NCI-H345 (cell line): ENCODE data around the gene UST.
"Not testable (repeated sequence)": the region's sequence is repeated elsewhere in the genome, so short reads cannot be mapped to it uniquely, and the experiment has no call there.

Experiments
- DNase-seq: peaks from one replicate; lab custom pipeline; 2025; lab: John Stamatoyannopoulos, UW

The UST gene

DNA sequence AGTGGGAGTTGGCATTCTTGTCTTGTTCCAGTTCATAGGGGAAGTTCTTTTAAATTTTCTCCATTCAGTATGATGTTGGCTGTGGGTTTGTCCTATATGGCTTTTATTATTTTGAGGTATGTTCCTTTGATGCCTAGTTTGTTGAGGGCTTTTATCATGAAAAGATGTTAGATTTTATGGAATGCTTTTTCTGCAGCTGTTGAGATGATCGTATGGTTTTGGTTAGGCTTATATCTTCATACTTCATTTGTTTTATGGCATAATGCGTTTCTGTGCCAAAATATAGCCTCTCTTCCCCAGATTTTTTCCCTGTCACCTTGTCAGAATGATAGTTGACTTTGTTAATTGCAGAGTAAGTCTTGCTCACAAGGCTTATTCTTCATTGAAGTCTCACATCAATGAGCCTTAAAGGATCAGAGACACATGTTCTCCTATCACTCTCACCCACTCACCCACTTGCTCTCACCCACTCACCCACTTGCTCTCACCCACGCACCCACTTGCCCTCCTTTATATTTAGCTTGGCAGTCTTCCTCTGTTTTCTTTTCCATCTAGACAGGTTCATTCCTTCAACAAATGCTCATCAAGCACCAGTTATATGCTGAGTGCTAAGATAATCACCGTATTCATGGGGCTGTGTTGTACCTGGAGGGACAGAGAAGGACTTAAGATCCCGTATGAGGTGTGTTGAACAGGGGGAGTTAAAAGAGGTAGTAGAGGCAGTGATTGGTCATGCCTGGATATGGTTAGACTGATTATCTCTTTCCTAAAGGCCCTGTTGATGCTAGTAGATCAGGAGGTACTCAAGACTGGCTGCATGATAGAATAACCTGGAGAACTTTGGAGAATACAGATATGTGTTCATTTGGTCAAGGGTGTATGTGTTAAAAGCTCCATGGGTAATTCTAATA lies 19.3 kb downstream of the UST start:
- no peak for DNase-seq

DNA sequence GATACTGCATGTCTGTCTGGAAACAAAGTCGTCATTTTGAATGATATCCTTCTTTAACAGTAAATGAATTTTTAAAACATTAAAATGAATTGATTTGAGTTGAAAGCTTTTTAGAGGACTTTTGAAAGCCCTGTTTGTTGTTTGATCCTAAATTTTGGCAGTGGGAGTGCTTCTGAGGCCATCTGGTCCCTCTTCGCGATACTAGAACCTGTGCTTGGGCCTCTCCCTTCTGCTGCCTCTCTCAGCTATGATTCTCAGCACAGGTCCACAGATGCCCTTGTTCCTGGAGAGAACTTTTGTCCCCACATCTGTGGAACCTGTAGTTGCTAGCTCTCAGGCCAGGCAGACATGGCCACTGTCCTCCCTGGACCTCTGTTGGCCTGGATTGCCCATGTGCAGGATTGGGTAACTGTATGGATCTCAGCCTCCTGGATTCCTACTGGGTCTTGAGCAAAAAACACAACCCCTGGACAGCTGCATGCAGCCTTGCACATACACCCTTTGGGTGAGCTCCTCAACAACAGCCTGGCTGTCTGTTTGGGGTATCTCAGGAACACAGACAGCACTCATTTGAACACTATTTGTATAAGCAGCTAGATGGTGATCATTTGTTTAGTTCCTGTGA lies 21.9 kb downstream of the UST start:
- no peak for DNase-seq

DNA sequence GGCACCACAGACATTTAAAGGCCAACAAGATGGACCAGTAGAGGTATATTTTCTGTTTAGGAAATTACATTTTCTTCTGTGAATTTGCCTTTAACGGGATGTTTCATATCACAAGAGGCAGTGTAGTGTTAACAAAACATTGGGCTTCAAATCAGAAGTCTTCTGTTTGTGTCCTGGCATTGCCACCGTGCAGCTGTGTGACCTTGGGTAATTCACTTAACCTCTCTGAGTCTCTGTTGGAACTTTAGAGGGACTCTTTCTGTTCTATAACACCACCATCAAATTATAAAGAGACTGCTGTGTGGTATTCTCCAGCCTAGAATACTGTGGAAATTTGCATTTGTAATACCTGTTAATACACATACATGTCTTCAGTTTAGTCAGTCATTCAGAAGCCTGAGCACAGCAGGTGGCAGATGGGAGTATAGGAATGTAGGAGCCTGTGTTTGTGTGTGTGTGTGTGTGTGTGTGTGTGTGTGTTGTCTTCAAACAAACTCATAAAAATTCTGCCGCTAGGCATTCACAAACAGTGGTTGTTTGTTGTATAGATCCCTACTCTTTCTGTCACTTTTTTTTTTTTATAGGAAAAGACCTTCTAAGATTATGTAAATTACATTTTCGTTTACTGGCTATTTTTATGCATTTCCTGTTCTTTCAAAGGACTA lies 22.6 kb downstream of the UST start:
- DNase-seq: no peak

DNA sequence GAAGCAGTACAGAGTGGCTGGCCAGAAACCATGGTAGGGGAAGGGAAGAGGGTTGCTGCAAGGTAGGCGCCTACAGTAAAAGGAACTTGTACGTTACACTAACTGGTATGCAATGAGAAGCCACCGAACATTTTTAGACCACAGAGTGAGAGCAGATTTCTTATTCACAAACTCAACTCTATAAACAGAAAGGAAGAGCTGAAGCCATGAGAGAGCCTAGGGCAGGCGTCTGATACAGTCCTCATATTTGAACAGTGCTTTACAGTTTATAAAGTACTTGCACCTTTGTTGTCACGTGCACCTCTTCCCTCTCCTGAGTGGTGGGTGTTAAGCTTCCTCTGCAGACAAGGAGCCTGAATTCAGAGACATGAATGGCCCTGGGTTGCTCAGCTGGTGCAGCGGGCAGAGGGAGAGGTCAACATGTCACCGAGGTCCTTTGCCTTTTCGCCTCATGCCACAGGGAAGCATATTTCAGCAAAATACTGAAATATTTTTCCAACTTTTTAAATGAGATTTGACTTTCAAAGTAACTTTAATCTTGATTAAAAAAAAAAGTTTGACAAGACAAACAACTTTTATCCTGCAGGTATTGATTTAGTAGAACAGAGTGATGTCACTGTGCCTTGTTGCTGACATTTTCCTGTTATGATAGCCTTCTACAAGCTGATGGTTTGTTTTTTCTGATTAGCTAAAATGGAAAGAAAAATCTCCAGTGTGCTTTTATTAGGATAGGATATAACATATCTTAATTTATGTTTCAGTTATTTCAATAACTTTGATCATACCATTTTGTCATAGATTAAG lies 23.8 kb downstream of the UST start:
- DNase-seq: no peak

DNA sequence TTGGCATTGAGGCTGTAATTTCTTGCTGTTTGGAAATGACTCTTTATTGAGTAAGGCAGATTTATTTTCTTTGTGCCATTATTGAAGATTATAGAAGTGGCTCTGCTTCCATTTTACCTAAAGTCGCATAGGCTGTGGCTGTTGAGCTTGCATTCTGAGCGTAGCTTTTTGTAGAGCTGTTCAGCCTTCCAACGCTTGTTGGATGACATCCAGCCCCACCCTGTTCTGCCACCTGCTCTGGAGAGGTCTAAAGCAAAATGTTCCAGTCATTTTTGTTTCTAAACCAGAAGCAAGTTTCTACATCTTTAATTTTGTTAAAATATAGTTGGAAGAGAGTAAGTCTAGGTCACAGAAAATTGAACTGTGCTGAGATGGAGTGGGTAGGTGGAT lies 24.4 kb downstream of the UST start:
- DNase-seq: peak; percentile 80

DNA sequence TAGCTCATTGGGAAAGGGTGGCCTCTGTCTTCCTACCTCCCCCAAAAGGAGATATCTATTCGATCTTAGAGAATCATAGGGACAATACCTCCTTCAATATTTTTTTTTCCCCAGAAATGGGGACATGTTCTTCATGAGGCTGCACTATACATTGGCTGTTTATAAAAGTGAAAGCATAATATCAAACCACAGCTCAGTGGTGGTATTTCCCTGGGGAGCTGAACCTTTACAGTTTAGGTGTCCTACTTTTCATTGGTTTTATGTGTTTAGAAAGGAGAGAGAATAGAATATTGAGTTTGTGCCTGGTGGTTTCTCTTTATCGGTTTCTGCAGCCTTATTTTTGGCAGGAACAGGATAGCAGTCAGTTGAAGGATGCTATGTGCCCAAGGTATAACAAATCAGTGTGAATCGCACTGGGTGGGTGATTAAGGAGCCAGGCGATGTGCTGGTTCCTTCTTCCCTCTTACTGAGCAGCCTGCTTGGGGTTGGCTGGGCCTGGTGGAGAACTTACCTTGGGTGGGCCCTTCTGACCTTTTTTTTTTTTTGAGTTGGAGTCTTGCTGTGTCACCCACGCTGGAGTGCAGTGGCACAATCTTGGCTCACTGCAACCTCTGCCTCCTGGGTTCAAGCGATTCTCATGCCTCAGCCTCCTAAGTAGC lies 25.2 kb downstream of the UST start:
- no peak for DNase-seq

DNA sequence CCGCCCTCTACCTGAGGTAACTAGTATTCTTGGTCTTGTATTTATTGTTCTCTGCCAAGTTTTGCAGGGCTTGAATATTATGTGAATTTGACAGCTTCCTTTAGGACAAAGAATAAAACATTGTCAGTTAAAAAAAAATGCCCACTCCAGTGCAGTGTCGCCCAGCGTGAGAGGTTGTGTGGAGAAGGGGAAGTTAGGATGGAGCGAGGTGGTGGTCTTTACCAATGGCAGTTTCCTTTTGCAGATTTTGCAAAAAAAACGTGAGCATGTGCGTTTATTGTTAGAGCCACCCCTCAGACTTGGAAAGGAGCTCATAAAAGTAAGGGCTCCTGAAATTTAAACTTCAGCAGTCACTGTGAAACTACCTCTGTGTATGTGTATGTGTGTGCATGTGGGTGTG lies 28.3 kb downstream of the UST start:
- no peak for DNase-seq

DNA sequence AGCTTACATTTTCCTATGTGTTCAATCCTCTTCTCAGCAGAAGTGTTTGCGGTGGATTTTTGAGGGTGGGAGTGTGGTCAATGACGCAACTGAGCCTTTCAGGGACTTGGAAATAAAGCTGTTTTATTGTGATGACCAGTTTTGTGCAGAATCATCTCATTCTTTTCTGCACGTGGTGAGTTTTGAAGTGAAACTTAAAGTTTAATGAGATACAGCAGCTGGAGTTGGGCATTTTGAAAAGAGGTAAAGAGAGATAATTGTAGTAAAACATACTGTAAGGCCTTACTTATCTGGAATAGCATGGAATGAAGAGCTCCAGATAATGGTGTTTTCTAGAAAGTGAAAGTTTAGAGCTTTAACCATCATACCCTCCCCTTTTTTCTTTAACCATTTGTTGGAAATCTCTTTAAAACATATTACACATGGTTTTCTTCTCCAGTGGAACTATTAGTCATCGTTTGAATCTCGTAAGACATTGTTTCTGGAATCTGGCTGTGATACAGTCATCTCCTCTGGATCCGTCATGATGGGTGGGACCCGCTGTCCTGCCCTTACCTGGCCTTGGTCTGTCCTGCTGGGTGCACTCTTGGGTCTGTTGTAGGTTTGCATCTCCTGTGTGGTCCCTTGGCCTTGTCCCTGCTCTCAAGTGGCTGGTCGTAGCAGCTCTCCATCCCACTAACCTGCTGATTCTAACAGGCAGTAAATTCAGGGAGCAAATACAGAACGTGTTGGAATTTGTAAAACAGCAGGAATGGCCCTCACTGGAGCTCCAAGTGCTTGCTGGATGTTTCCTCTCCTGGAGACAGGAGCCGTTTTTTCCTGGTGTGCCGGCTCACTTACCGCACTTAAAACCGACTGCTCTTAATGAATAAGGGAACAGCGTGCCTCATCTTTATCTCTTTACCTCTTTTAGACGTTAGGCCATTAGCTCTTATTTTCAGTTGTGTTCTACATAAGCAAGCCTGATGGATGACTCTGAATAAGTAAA lies 29.8 kb downstream of the UST start:
- DNase-seq: no peak

DNA sequence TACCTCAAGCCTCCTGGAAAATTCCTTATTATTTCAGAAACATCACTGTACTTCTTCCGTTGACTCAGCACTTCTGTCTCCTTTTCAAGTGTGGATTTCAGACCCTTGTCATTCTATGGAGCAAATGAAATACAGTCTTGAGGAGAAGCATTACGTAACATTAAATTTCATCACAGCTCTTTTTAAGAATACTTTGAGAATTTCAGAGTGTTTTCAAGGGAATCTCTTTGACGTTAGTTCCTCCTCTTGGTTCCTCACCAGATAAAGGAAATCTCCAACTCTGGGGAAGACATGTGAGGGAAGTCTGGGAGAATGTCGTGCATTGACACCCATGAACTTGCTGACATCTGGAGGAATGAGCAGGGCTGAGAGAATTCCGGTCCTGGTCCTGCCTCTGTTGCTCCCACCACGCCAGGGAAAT lies 32.3 kb downstream of the UST start:
- DNase-seq: no peak

DNA sequence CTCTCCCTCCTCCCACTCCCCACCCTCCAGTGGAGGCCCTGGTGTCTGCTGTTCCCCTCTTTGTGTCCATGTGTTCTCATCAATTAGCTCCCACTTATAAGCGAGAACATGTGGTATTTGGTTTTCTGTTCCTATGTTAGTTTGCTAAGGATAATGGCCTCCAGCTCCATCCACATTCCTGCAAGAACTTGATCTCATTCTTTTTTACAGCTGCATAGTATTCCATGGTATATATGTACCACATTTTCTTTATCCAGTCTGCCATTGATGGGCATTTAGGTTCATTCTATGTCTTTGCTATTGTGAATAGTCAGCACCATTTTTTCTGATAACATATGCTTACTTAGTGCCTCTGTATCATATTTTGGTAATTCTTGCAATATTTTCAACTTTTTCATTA lies 33.6 kb downstream of the UST start:
- DNase-seq: not testable (repeated sequence)

DNA sequence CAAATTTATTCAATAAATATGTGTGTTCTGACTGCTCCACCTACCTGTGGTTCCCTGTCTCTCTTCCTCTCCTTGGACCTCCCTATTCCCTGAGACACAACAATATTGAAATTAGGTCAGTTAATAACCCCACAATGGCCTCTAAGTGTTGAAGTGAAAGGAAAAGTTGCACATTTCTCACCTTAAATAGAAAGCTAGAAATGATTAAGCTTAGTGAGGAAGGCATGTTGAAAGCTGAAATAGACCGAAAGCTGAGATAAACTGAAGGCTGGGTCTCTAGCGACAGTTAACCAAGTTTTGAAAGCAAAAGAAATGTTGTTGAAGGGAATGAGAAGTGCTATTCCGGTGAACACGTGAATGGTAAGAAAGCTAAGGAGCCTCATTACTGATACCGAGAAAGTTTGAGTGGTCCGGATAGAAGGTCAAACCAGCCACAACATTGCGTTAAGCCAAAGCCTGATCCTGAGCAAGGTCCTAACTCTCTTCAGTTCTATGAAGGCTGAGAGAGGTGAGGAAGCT lies 34.1 kb downstream of the UST start:
- no peak for DNase-seq

DNA sequence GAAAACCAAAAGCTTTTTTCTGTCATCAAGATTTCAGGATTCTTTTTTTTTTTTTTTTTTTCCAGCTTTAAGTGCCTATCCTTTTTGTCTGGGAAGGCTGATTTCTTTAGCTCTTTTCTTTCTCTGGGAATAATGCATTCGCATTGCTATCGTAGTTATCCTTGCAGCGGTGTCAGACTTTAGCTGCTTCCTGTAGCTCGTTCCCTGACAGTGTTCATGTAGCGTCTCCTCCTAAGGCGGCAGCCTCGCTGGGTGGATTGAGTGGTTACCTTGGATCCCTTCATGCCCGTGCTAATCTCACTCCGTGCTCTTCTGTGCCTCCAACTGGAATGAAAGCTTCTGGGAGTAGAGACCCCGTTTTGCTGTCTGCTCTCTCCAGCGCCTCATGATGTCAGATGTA lies 43.1 kb downstream of the UST start:
- DNase-seq: no peak

DNA sequence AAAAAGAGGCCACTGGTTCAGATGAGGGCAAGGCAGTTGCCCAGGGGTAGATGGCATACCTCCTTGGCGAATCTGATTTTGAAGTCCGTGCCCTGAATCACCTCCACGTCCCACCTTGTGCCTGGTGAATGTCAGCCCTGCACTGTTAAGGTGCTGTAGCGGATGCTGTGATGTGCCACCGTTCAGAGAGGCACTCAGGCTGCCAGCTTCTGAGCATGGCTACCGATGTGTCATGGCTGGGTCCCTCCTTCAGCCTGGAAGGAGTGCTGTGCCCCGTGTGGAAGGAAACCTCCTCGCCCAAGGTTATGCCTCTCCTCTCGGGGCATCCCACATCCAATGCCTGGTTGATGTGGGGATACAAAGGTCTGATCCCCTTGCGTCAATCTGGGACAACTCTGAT lies 43.6 kb downstream of the UST start:
- DNase-seq: no peak

DNA sequence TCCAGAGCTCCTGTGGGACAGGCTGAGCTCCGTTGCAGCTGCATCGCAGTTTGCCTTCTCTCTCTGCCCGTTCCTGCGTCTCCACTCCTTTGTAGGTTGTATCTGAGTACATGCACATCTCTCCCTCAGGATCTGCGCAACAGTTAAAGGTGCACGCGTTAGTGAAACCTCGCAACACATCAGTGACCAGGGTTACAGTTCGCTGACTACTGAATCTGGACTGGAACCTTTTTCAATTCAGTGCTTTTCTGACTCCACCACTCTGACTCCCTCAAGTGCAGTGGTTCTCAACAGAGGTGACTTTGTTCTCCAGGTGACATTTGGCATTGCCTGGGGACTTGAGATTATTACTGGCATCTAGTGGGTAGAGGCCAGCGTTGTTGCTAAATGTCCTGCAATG lies 44.0 kb downstream of the UST start:
- no peak for DNase-seq

DNA sequence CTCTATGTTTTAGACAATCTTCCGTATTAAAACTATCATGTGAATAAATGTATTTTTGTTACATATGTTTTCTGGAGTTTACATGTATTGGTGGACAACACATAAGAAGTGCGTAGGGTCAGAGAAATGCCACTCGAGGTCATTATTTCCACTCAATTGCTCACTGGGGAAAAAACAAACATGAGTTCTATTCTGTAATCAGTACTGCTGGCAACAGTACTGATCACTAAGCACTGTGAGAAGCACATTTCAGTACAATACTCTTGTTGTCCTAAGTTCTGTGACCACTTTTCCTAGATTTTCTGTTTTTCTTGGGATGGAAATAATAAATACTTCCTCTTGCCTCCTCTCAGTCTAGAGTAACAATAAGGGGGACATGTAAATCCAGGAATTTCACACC lies 44.5 kb downstream of the UST start:
- DNase-seq: no peak

DNA sequence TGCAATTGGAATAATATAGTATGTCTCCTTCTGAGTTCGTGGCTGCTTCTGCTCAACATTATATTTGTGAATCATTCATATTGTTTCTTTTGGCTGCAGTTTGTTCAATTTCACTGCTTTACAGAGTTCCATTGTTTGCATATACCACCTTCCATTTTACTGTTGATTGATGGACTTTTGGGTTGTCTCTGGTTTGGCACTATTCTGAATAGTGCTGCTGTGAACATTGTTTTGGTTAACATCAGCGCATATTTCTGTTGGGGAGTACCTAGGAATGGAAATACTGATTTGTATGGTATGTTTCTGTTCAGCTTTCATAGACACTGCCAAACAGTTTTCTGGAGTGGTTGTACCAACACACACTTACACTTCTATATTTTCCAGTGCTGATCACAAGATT lies 46.9 kb downstream of the UST start:
- DNase-seq: no peak

DNA sequence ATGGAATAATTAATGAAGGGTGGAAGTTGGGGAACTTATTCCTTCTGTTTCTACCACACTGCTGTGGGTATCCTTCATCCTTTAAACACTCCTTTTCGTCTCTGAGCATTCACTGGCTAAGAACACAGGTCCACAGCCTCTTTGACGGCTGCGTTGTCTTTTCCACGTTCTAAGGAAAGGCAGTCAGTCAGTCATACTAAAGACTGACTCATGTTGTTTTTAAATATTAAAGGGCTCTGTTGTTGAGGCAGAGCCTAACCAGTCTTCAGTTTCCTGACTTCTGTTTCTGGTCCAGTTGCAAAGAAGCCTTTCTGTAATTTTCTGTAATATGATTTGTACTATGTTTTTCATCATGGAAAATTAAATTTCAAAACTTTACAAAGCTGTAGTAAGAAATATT lies 48.0 kb downstream of the UST start:
- DNase-seq: no peak

DNA sequence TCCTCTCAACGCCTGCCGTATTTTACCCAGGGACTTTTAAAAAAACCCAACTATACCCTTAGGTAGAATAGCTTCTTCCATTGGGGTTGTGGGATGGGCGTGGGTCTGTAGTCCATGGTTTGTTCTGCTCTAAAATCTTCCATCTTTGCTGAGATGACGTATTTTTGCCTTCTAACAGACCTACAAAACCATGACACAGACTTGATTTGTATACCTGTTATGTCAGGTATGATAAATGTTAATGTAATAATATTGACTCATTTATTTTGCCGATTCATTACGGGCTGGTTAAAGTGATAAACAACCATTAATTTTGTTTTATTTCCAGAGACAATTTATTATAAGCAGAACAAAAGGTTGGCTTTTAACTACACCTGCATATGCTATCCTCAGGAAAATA lies 48.7 kb downstream of the UST start:
- DNase-seq: no peak

DNA sequence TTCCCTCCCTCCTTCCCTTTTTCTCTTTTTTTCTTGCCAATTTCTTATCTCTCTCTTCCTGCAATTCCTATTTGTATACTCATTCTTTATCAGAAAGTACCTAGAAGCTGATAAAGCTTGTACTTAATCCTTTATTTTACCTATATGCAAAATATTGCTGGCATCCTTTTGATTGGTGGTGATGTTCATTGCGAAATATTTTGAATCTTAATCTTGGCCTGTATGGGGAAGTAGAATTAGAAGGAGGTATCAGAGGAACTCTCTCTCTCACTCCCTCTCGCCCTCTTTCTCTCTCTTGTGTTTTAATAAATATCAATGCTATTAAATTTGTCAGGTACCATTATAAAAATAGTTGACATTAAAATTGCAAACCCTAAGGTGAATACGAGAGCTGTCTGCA lies 52.8 kb downstream of the UST start:
- no peak for DNase-seq

DNA sequence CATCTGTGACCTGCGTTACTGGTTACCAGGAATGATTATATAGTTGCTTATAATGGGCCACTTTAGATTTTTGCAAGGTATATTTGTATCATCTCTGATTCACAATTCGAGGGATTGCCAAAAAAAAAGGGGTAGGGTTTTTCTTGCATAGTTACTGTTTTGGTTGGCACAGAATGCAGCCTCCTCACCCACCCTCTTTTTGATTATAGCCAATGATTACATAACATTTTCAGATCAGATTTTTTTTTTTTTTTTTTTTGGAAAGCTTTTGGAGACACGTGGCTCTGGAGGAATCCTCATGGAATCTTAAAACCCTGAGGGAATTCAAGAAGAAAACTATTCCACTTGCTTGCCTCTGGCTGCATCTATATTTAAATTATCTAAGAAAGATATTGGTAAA lies 53.7 kb downstream of the UST start:
- no peak for DNase-seq
